SKM-1 (cell line): ENCODE measurements around the gene RHPN2.
"Not testable (repeated sequence)": the region's sequence is repeated elsewhere in the genome, so short reads cannot be mapped to it uniquely, and the experiment has no call there.

ENCODE experiments used
- DNase-seq: peaks from one replicate; lab custom pipeline; 2025; ENCODE audit not compliant: unreplicated experiment; lab: John Stamatoyannopoulos, UW

Gene RHPN2

GRCh38 chr19:32977813-32978212 lies 86.9 kb downstream of the RHPN2 start:
- not testable (repeated sequence) for DNase-seq

GRCh38 chr19:32977280-32977679 lies 87.4 kb downstream of the RHPN2 start:
- DNase-seq, result no peak

DNA sequence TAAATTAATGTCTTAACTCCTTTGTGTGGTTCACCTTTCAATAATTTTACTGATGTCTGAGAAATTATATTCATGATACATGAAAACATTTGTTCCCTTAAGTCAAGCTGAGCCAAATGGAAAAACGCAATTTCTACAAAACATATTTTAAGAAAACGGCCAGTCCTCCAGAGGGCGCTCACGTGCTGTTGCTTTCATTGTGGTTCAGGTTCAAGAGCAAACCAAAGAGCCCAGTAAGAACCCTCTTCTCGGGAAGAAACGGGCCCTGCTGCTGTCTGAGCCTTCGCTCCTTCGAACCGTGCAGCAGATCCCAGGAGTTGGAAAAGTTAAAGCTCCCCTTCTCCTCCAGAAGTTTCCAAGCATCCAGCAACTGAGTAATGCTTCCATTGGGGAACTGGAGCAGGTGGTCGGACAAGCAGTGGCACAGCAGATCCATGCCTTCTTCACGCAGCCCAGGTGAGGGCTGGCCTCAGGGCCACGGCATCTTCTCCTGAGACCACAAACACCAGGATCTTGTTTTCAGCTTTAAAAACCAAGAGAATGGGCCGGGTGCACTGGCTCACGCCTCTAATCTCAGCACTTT lies 88.4 kb downstream of the RHPN2 start:
- DNase-seq, result peak; percentile 32

- DNase-seq, result peak; percentile 97
Measured at GRCh38 chr19:32971715-32972540, 92.8 kb downstream of the RHPN2 start, which contains the start of the genes CEP89 and FAAP24. TSS of gene CEP89 (minus strand) at chr19:32971958. CDS start at chr19:32971874, 84 bp downstream. TSS of gene FAAP24 (plus strand) at chr19:32972242. CDS start at chr19:32973197, 955 bp downstream.

GRCh38 chr19:32971012-32971595 lies 93.6 kb downstream of the RHPN2 start:
- no peak for DNase-seq

- no peak for DNase-seq
Measured at GRCh38 chr19:32969549-32969948, 95.1 kb downstream of the RHPN2 start.

DNA sequence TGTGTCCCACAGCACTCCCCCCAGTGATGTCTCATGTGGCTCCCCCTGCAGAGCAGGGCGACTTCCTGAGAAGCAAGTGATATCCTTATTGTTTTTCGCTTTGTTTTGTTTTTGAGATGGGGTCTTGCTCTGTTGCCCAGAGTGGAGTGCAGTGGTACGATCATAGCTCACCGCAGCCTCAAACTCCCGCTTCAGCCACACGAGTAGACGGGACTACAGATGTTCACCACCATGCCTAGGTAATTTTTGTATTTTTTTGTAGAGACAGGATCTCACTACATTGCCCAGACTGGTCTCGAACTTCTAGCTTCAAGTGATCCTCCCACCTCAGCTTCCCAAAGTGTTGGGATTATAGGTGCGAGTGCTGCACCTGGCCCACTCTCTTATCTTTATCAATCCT lies 97.9 kb downstream of the RHPN2 start:
- DNase-seq, result no peak

- DNase-seq, result no peak
Measured at GRCh38 chr19:32945260-32945659, 119.4 kb downstream of the RHPN2 start.

DNA sequence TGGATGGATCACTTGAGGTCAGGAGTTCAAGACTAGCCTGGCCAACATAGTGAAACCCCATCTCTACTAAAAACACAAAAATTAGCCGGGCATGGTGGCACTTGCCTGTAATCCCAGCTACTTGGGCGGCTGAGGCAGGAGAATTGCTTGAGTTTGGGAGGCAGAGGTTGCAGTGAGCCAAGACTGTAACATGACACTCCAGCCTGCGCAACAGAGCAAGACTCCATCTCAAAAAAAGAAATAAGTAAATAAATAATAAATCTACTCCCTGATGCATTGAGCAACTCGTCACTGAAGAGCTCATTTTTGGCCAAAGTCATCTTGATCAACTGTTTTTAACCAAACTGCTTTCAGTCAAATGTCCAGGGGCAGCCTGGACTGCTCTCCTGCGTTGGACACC lies 123.4 kb downstream of the RHPN2 start:
- not testable (repeated sequence) for DNase-seq

GRCh38 chr19:32936065-32936464 lies 128.6 kb downstream of the RHPN2 start:
- DNase-seq, result no peak

DNA sequence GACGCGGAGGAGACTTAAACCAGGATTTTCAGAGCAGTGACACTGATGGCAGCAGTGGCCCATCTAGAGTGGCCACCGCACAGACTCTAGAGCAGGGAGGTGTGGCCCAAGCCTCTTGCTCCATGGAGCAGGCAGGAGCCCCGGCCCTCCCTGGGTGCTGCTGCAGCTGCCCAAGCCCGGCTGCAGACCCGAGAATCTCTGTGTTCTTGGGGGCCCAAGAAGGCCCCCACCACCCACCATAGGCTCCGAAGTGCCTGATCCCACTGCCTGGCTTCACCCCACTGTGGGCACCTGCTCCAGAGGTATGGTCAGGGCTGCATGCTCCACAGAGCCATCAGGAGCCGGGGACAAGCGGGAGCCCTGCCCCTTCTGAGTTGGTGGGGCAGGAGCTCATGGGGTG lies 129.1 kb downstream of the RHPN2 start:
- no peak for DNase-seq

DNA sequence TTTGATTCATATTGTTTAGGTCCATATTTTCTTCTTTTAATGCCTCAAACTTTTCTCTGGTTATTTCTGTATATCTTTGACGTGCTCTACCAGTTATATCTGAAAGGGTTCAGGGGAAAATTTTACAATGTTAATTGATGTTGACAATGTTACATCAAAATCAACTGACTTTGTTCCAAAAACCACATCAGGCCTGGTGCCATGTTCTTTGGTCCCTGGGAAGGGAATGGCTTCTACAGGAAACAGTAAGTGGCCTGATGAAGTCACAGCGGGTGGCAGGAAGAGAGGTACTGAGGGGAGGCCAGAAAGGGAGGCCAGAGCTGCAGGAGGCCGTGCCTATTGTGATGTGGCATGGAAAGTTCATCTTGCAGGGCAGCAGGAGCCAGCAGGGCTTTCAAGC lies 131.1 kb downstream of the RHPN2 start:
- no peak for DNase-seq

DNA sequence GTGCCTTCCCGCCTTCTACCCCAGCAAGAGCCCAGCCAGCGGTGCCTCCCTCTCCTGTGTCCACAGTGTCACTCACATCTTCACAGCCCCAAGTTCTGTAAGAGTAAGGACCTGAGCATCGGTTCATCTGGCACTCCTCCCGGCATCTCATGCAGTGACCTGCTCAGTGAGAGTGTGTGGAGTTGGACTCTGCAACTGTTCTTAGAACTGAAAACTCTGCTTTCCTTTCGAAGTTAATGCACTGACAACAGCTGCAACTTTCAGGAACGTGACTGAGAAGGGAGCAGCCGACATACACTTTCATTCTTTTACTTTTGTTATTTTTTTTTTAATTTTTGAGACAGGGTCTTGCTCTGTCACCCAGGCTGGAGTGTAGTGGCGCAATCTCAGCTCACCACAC lies 134.1 kb downstream of the RHPN2 start:
- no peak for DNase-seq

DNA sequence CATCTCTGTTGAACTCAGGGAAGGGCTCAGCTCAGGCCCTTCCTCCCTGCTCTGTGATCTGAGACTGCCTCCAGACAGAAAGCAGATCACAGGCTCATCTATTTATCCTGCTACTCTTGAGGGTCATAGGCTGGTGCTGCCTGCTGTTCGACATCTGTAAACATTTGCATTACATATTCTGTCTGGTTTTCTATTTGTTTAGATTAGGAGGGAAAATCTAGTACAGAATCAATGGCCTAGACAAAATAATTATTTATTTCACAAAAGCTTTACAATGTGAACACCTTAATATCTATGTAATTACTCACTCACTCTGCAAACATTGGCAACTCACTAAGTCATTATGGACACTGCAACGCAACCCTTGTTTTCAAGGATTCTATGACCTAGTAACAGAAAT lies 135.9 kb downstream of the RHPN2 start:
- DNase-seq, result no peak
